NCI-H2107 treated with DMSO at 0.1 percent for 48 hours (cell line): Measurements from ENCODE around the gene RBX1.
A peak's percentile ranks its signal among the peaks of the same experiment; 100 is the strongest.

ENCODE experiments used
- DNase-seq: peaks from one replicate; lab custom pipeline; 2025; ENCODE audit not compliant: unreplicated experiment; lab: John Stamatoyannopoulos, UW

RBX1 gene

GRCh38 chr22:41021613-41022454 is 70.7 kb downstream of the RBX1 start:
- DNase-seq = no peak

- DNase-seq = peak; percentile 62
Measured at GRCh38 chr22:41022470-41023298, 71.5 kb downstream of the RBX1 start.
